Measurements from ENCODE around the gene IQGAP2.

IQGAP2 gene

DNA sequence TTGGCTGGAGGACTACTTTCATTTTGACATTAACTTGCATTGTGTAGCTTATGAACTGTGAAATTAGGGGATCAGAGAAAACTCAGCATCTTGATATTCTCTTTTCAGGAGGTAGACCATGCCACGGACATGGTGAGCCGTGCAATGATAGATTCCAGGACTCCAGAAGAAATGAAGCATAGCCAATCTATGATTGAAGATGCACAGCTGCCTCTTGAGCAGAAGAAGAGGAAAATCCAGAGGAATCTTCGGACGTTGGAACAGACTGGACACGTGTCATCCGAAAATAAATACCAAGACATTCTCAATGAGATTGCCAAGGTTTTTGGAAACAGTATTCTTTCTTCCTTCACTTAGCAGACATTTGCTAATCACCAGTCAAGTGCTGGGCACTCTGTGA, 292.3 kb downstream of the IQGAP2 start:
- DNase-seq = no peak

DNA sequence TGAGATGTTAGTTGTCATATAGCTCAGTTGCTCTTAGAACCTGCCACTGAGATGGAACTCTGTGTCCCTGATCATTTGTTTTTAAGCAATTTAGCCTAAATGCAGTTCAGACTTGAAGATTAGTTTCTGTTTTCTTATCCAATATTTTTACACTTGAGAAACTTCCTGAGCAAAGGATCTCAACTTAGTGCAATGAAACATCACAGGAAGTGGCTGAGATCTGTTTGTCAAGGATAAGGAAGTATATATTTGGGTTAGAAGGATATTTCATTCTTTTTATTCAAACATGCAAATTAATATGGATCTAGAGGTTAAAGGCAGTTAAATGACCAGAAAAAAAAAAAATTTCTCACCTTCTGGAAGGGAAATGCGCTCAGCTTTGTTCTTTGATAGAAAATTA, 293.2 kb downstream of the IQGAP2 start:
- DNase-seq = no peak

DNA sequence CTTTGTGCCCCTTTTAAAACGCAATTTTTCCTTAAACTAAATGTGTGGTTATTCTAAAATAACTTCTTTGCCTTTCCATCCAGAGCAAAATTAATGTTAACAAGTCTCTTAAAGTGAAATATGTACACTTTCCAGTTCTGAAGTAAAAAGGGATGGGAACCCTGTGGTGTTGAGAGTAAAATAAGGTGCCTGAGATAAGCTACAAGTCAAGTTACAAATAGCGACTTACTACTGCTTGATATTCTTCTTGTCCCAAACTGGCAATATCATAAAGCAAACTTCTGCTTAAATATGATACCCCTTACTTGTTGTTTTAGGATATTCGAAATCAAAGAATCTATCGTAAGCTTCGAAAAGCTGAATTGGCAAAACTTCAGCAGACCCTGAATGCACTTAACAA, 294.6 kb downstream of the IQGAP2 start:
- DNase-seq = no peak

DNA sequence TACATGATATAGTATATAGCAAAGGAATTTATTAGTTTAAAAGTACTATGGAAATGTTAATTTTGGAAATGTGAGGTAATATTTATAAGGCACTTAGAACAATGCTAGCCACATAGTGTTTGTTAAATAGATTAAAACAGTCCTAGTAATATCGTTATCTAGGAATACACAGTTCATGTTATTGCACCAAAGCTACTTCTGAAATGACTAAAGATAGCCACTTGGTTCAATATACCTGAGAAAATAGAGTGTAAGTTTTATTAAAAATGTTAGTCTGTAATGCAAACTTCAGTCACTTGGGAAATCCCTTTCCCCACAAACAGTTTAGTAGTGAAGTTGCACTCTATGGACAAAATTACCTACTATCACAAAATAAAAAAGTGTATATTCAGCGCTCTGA, 297.5 kb downstream of the IQGAP2 start:
- no peak for DNase-seq

DNA sequence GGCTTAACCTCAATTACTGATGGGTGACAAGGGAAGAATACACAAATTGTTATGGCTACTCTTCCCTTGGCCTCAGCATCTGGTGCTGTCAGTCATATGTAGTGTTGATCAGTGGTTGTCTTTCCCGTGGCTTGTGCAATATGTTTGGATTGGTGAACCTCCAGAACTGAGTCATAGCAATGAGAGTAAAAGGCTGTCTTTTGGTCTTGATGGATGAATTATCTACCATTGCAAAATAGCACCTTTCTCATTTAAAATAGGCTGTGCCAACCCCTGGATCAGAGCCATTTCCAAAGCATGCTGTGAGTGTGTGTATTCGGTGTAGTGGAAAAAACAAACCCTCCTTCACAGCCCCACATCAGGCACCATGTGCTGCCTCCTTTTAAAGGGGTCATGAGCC, 298.2 kb downstream of the IQGAP2 start:
- peak; percentile 95 for DNase-seq

DNA sequence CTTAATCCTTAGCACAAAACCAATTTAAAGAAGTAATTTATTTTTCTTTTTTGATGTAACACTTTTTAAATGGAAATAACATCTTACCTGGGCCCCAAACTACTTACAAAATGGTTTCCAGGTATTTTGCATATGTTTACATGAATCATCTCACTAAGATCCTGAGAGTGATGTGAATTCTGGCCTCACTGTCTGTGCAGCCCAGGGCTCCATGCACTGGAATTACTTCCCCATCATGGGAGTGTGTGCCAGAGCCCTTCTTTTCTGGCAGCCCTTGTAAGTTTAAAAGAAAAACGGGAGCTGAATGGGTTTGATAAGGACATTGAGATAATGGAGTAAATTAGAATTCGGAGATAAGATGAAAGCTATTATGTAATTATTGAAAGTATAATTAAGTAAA, 300.6 kb downstream of the IQGAP2 start:
- DNase-seq = no peak

DNA sequence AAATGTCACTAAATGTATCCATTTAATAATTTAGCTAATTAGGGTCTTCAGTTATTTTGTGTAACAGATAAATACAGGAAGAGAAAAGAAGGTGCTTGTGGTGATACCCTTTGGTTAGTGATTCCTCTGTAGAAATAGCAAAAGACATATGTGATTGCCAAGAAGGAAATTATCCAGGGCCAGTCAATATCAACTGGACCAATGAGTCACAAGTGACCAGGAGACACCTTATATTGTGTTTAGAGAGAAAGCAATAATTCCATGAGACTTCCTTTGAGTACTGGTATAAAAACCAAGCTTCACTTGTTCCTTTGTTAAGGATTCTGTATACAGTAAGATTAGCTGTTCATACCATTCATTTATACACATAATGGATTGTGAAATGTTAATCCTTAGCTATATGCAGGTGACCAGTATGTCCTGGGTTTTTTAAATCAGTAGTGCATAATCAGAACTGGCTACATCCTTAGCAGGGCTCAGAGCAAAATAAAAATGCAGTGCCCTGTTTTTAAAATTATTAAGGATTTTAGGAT, 301.1 kb downstream of the IQGAP2 start:
- no peak for DNase-seq

DNA sequence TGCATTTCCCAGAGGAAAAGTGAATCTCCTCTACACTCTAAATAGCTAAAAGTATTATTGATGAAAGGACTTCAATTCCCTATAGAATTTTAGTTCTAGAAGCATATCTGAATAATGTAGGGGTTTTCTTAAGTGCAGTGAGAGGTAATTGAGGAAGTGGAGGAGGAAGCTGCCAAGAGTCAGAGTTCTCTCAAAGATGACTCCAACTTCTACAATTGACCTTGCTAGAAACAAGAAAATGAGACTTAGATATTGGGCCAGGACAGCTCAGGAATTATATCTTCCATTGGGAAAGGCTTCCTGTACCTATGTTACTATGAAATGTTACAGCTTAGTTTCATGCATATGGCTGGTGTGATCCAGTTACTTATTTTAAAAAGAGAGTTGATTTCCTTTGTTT, 302.5 kb downstream of the IQGAP2 start:
- DNase-seq = no peak

DNA sequence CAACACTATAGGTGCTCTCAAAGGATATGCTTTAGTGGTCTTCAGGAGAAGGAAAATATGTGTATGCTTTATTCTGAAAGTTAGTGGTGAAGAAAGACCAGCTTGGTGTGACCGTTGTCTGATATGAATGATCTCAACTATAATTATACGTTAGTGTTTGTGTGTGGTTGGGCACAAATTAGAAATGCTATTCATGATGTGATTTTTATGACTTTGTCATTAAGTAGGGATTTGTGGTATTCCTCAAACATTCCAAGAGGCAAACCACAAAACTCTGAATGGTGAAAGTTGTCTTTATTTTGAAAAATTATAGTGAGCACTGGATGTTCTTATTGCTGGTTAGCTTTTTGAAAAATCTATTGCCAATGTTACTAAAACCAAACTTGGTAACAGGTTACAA, 306.7 kb downstream of the IQGAP2 start:
- peak; percentile 91 for DNase-seq

DNA sequence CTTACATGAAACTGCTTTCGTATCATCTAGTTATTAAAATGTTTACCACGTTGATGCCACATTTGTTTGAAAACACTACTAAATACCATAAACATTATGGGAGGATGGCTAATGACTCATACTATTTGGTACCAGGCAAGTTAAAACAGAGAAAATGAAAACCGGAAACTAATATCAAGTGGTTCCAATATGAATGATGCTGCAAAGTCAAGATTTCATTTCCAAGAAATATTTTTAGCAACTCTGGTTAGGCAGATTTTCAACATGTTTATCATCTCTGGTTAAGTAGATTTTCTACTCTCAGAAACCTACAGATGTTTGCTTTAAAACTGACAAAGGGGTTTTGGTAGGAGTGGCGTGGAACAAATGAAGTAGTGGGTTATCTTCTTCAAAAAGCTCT, 307.9 kb downstream of the IQGAP2 start:
- DNase-seq = peak; percentile 41

DNA sequence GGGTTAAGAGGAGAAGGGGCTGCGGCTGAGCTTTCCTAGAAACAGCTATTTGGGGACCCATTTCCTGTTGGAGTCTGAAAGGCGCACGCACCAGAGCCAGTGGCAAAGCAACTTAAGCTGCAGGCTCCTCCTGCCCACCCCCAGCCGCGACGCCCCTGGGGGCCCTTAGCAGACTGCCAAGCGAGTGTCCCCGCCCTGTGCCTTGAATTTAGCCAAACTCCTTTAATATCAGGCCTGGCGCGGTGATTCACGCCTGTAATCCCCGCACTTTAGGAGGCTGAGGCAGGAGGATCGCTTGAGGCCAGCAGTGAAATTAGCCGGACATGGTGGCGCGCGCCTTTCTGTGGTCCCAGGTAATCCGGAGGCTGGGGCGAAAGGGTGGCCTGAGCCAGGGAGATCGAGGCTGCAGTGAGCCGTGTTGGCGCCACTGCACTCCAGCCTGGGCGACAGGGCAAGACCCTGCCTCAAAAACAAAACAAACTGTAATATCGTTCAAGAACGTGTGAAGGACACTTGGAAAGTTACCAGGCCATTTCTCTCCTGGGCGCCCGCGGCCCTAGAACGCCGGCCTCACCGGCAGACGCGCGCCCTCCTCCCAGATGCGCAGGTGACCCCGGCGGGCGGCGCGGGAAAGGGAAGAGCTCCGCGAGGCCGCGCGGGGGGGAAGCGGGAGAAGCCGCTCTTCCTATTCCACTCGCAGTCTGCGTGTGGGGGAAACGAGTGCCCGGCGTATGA, 311.8 kb downstream of the IQGAP2 start:
- DNase-seq = no peak

DNA sequence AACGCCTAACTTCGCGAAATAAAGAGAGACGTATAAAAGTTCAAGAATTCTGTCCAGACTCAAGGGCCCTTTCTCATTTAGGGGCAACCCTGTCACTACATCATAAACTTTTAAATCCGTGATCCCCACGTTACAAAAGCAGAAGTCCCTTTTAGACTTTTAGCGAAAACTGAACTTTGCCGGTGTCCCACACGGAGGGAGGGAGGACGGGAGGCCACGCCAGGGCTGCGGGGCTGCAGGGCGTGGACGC, 312.3 kb downstream of the IQGAP2 start:
- no peak for DNase-seq

DNA sequence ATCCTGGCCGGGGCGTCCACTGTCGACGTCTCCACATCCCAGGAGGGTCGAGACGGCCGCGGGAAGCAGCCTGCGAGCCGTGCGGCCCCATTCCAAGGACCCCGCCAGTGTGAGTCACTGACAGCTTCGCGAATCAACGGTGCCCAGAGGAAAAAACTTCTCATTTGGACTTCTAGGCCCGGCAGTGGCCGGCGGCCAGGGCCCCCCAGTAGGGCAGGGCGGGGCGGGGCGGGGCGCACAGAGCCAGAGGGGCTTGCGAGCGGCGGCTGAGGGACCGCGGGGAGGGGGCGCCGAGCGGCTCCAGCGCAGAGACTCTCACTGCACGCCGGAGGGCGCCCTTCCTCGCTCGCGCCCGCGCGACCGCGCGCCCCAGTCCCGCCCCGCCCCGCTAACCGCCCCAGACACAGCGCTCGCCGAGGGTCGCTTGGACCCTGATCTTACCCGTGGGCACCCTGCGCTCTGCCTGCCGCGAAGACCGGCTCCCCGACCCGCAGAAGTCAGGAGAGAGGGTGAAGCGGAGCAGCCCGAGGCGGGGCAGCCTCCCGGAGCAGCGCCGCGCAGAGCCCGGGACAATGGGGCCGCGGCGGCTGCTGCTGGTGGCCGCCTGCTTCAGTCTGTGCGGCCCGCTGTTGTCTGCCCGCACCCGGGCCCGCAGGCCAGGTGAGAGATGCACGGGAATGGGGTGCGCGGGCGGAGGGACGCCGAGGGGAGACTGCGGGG, 312.8 kb downstream of the IQGAP2 start, which contains the start of gene F2R:
Gene F2R (plus strand): TSS at position 391 of the 720 bp plus-strand sequence. CDS start 182 bp downstream, at position 573.
- peak; percentile 81 for DNase-seq

DNA sequence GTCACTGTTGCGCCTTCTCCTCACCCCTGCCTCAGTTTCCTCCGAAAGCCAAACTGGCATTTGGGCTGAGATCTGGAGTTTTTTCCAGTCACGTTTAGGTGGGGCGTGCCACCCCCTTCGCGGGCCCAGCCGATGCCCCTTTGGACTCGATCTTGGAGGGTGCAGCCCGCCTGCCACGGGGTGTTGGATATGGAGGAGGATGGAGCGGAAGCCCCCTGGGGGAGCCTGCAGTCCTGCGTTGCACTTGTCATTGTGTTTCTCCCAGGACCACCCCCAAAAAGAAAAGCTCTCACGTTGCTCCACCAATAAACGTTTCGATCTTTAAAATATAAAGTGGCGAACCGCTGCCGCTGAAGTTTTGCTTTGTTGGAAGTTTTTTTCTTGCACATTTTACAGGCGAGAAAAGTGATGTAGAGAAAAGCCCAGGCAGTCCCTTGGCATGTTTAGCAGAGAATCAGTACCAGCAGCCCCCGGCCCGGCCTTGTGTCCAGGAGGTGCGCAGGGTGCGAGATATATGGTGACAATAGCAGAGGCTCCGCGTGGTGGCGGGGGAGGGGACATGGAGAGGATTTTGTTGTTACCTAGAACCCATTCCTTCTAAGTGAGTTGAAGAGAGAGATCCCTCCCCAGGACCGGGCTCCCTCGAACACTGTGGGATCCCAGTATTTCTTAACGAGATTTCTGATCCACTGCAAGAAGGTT, 313.5 kb downstream of the IQGAP2 start:
- DNase-seq = no peak

DNA sequence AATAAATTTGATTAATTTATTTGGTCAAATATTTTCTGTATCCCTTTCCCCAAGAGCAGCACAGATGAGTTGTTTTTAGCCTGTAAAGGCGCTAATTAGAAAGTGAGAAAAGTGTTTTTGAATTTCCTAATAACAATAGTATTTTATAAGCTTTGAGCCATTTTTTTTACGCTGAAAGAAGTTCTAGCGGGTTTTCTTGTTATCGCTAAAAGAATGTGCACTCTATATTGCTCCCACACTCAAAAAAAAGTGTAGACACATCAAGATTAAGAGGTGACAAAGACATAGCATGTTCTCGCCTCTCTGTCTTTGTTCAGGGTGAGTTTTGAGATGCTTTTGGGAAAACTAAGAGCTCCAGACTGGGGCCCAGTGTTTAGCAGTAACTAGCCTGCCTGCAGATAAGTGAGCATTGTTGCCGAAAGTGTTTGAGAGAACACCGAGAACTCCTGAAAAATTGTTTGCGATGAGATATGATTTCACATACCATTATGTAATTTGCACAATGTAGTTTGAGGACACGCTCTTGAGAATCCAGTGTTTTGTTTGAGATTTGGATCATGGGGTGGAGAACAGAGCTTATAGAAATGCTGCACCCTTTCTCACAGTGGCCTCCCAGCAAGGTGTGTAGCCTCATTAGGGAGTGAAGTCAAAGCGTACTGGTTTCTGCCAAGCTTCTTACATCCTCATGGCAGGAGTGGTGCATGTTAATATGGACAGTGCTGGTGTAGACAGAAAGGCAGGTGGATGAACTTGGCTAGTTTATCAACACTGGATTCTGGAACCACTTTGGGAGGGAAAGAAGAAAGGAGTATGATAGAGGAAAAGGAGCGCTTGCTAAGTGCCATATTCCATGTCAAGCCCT, 314.4 kb downstream of the IQGAP2 start:
- DNase-seq = no peak

DNA sequence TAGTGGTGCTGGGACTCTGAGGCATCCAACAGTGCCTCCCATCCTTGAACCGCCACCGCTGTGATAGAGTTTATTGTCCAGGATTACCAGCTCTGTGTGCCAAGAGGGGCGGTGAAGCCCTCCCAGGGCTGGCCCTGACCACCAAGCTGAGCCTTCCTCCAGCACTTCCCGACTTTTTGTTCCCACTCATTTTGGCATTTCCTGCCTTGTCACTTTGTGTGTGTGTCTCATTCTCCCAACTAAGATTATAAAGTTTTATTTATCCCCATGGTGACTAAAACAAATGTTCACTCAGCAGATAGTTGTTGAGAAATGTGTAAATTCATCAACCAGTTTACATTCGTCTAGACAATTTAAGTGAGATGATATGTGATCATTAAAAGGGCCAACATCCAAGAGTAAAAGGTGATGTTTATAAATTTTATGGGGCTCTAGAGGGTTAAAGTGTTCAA, 315.3 kb downstream of the IQGAP2 start:
- DNase-seq = no peak

DNA sequence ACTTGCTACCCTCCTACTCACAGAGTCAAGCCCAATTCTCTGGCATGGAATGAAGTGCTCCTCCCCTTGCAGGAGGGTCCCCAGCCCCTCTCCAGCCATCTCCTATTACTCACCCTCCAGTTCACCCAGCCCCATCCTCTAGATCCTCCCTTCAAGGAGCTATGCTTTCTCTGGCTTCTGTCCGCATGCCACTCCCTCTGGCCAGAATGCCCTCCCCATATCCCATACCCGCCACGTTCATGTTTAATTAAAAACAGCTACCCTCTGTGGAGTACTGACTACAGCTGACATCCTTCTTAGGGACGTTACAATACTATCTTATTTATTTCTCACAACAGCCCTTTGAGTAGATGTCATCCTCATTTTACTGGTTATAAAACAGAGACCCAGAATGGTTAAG, 315.8 kb downstream of the IQGAP2 start:
- no peak for DNase-seq

DNA sequence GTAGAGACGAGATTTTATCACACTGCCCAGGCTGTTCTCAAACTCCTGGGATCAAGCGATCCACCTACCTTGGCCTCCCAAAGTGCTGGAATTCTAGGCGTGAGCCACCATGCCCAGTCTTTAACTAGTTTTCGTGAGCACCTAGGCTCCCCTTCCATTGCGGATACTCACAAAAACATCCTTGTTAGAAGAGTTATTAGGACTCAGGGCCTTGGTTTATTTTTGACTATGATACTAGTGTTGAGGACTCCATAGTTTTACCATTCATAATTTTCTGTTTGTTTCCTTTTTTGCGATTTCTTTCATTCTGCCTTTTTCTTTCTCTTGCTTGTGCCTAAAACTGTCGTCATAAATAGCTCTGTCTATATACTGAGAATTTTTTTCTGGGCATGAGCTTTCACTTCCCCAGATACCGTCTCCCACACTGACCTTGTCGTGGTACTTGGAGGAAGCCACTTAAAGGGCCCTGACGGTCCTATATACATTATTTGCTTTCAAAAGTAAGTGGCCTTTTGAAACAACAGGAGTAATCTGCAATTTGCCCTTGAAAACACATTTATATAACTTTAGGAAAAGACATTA, 318.0 kb downstream of the IQGAP2 start:
- DNase-seq = no peak

DNA sequence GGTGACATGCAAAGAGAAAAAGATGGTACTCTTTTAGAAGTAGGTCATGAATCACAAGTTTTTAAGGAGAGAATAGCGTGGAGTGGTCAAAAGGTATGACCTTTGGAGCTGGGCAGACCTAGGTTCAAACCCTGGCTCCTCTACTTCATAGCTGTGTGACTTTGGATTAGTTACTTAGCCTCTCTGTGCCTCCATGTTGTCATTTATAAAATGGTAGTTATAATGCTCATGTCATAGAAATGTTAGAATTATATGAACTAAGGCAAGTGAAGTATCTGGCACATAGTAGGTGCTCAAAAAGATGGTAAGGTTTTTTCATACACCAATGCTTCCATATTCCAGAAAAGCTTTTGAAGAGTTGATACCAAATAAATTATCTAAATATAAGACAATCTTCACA, 320.2 kb downstream of the IQGAP2 start:
- no peak for DNase-seq

DNA sequence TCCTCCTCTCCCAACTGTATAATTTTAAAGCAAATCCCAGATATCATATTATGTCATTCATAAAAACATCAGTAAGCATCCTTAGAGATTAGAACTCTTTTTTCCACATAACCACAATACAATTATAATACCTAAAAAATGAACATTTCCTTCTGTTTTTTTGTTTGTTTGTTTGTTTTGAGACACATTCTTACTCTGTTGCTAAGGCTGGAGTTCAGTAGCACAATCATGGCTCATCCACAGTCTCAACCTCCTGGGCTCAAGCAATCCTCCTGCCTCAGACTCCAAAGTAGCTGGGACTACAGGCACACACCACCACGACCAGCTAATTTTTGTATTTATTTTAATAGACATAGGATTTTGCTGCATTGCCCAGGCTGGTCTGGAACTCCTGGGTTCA, 320.8 kb downstream of the IQGAP2 start:
- no peak for DNase-seq

DNA sequence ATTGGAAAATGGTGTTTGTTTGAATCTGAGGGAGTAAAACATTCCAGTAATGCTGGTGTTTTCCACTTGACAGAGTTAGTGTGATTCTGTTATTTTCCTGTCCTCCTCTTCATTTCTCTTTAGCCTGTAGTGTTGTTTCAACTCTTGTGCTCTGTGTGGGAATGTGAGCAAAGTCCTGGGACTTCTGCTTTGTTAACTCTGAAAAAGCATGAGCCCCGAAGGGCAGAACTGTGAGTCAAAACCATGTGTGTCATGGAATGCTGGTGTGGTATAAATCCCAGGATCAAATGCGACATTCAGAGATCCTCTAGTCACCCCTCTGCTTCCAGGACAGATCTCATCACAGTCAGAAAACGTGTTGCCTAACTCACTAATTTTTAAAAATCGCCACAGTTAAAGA, 321.8 kb downstream of the IQGAP2 start:
- peak; percentile 61 for DNase-seq

DNA sequence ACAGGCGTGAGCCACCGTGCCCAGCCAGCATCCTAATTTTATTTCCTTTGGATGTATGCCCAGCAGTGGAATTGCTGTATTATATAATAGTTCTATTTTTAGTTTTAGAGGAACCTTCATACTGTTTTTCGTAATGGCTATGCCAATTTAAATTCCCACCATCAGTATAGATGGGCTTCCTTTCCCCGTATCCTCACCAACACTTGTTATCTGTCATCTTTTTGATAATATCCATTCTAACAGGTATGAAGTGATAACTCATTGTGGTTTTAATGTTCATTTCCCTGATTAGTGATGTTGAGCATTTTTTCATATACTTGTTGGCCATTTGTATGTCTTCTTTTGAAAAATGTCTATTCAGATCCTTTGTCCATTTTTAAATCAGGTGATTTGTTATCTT, 325.9 kb downstream of the IQGAP2 start:
- no peak for DNase-seq

Data from fibroblast of upper back skin (primary cell).